Mesothelial cell of epicardium (in vitro differentiated cells): ENCODE data around the gene SND1. TPM values are rescaled to one million over a fixed set of nuclear protein-coding genes. Genes with fewer than 3 reads are reported as not detected.

Experiments used
- DNase-seq, 2 experiments: peaks; one replicate each; pipeline ENCODE4 v3.0.0; 2021; ENCODE audit warnings: low spot score in 2 of 2; ENCODE audit not compliant: unreplicated experiment in 2 of 2
- H3K27ac Mint-ChIP-seq: 2 replicates; pipeline ENCODE4 v1.8.0; 2021; ENCODE audit warnings: mixed read lengths
- H3K27me3 Mint-ChIP-seq: 2 replicates; pipeline ENCODE4 v1.8.0; 2021; ENCODE audit warnings: low read depth, mixed read lengths
- H3K36me3 Mint-ChIP-seq: 2 replicates; pipeline ENCODE4 v1.8.0; 2021; ENCODE audit warnings: mixed read lengths
- H3K4me1 Mint-ChIP-seq: 2 replicates; pipeline ENCODE4 v1.8.0; 2021; ENCODE audit warnings: mixed read lengths
- H3K4me3 Mint-ChIP-seq: 2 replicates; pipeline ENCODE4 v1.8.0; 2021; ENCODE audit warnings: mild to moderate bottlenecking, moderate library complexity, mixed read lengths
- H3K9me3 Mint-ChIP-seq: 2 replicates; pipeline ENCODE4 v1.8.0; 2021; ENCODE audit warnings: mixed read lengths
- CTCF ChIP-seq: fragments of 200-600 bp; sonication (generic); IDR thresholded peaks from one replicate; pipeline ENCODE4 v1.5.0; 2021; ENCODE audit warnings: antibody characterized with exemption; ENCODE audit not compliant: unreplicated experiment
- total RNA-seq: library from RNA; stranded (reverse); gene quantifications from 3 replicates; pipeline ENCODE4 v1.2.1, GENCODE V29; 2021

Gene SND1
- total RNA-seq, 1 donor from 2014 or later = 211 TPM

GRCh38 chr7:127884066-127884559, 232.1 kb downstream of the SND1 start:
- H3K4me1 Mint-ChIP-seq = peaks cover 30% of the 10 kb centered on the region
- H3K27me3 Mint-ChIP-seq = no peaks in the 10 kb centered on the region
- peaks cover 4% of the 10 kb centered on the region for H3K9me3 Mint-ChIP-seq
- H3K36me3 Mint-ChIP-seq = peaks cover 8% of the 10 kb centered on the region
- no peak overlapping the region for H3K27ac Mint-ChIP-seq
- H3K4me3 Mint-ChIP-seq = no peak overlapping the region
- TF ChIP-seq CTCF = no peak
- DNase-seq = no peak

GRCh38 chr7:127885222-127885772, 233.3 kb downstream of the SND1 start:
- no peak for TF ChIP-seq CTCF
- H3K36me3 Mint-ChIP-seq = peaks cover 17% of the 10 kb centered on the region
- peaks cover 10% of the 10 kb centered on the region for H3K9me3 Mint-ChIP-seq
- no peak overlapping the region for H3K4me3 Mint-ChIP-seq
- peaks cover 33% of the 10 kb centered on the region for H3K4me1 Mint-ChIP-seq
- DNase-seq = no peak
- H3K27me3 Mint-ChIP-seq = no peaks in the 10 kb centered on the region
- H3K27ac Mint-ChIP-seq = peak overlapping the region; percentile 48

GRCh38 chr7:127885843-127886242, 233.8 kb downstream of the SND1 start:
- no peaks in the 10 kb centered on the region for H3K27me3 Mint-ChIP-seq
- no peak for TF ChIP-seq CTCF
- H3K36me3 Mint-ChIP-seq = peaks cover 17% of the 10 kb centered on the region
- peaks cover 32% of the 10 kb centered on the region for H3K4me1 Mint-ChIP-seq
- H3K4me3 Mint-ChIP-seq = no peak overlapping the region
- DNase-seq = no peak
- H3K9me3 Mint-ChIP-seq = peaks cover 10% of the 10 kb centered on the region
- H3K27ac Mint-ChIP-seq = peak overlapping the region; percentile 48

- no peak for DNase-seq
- H3K27ac Mint-ChIP-seq = no peak overlapping the region
- H3K4me3 Mint-ChIP-seq = no peak overlapping the region
- H3K4me1 Mint-ChIP-seq = peaks cover 30% of the 10 kb centered on the region
- no peaks in the 10 kb centered on the region for H3K27me3 Mint-ChIP-seq
- peaks cover 17% of the 10 kb centered on the region for H3K36me3 Mint-ChIP-seq
- peaks cover 10% of the 10 kb centered on the region for H3K9me3 Mint-ChIP-seq
- no peak for TF ChIP-seq CTCF
Observed at GRCh38 chr7:127886248-127886647, 234.3 kb downstream of the SND1 start.

GRCh38 chr7:127887096-127887495, 235.1 kb downstream of the SND1 start:
- Mint-ChIP-seq H3K9me3 (peaks cover 10% of the 10 kb centered on the region), H3K4me1 (peaks cover 34% of the 10 kb centered on the region), H3K4me3 (no peak overlapping the region), H3K36me3 (peaks cover 17% of the 10 kb centered on the region), H3K27me3 (no peaks in the 10 kb centered on the region), H3K27ac (no peak overlapping the region)
- DNase-seq = no peak
- no peak for TF ChIP-seq CTCF
